ENCODE measurements around the gene PCSK6. TPM values are rescaled to one million over a fixed set of nuclear protein-coding genes. Genes with fewer than 3 reads are reported as not detected.

Gene PCSK6
- total and polyA plus RNA-seq, 2 experiments from 2014 or later = 0.38 TPM; not detected in 1

- H4K20me1 ChIP-seq (ENCODE audit: insufficient read depth) = no peaks in the 10 kb centered on the region
- H3K79me2 ChIP-seq (ENCODE audit: insufficient read depth) = no peaks in the 10 kb centered on the region
- no peaks in the 10 kb centered on the region for H3K4me1 ChIP-seq (ENCODE audit: insufficient read depth)
- H3K9me2 ChIP-seq (ENCODE audit: insufficient read depth) = no peaks in the 10 kb centered on the region
- H2AFZ ChIP-seq = no peak overlapping the region
- H3K9ac ChIP-seq = no peak overlapping the region
- no peaks in the 10 kb centered on the region for H3K27me3 ChIP-seq (replicated peaks; ENCODE audit: insufficient read depth)
- no peaks in the 10 kb centered on the region for H3F3A ChIP-seq (ENCODE audit: insufficient read depth)
- H3K9me3 ChIP-seq (ENCODE audit: low read depth) = no peaks in the 10 kb centered on the region
- H3K36me3 ChIP-seq (ENCODE audit: low read depth) = no peaks in the 10 kb centered on the region
- WGBS, 2 experiments (ENCODE audit: low coverage in 1 of 2, low lambda C conversion rate in 2 of 2, missing lambda C conversion rate in 2 of 2) = 30 to 31% methylated on average over 4 of the region's 4 CpGs
- in situ Hi-C loops (cut with MboI) = no loop called here
- H3K4me2 ChIP-seq (ENCODE audit: unreplicated experiment) = no peak overlapping the region
- no peak overlapping the region for H3K4me3 ChIP-seq
- DNase-seq = no peak
- TF ChIP-seq EZH2 (IDR thresholded peaks at IDR 0.05; ENCODE audit: insufficient read depth, poor library complexity, severe bottlenecking) = no peak
- TF ChIP-seq EZH2phosphoT487 (IDR thresholded peaks at IDR 0.05; ENCODE audit: insufficient read depth, low read depth) = no peak
- H3K27ac ChIP-seq = no peak overlapping the region
These were observed 186.1 kb downstream of the PCSK6 start for GRCh38 chr15:101303408-101303807.

- peaks cover 31% of the 10 kb centered on the region for H3K4me1 ChIP-seq (ENCODE audit: insufficient read depth)
- peak overlapping the region; percentile 85 for H2AFZ ChIP-seq
- 58 to 59% methylated on average over 9 of the region's 9 CpGs for WGBS, 2 experiments (ENCODE audit: low coverage in 1 of 2, low lambda C conversion rate in 2 of 2, missing lambda C conversion rate in 2 of 2)
- no peaks in the 10 kb centered on the region for H3K27me3 ChIP-seq (replicated peaks; ENCODE audit: insufficient read depth)
- peak; percentile 79 for DNase-seq
- in situ Hi-C loops (cut with MboI) = loop anchor here (5.0 kb wide), 1 partner anchor 346 kb away; no protein-coding TSS in a partner anchor
- peaks cover 5% of the 10 kb centered on the region; the same call in 1 of the 2 replicates for H4K20me1 ChIP-seq (ENCODE audit: insufficient read depth)
- H3K9me3 ChIP-seq (ENCODE audit: low read depth) = no peaks in the 10 kb centered on the region
- H3F3A ChIP-seq (ENCODE audit: insufficient read depth) = peaks cover 31% of the 10 kb centered on the region
- 0 out of 2 replicates have a peak, but pooled peaks cover under 1% of the 10 kb centered on the region for H3K36me3 ChIP-seq (ENCODE audit: low read depth)
- peak overlapping the region; percentile 88 for H3K9ac ChIP-seq
- TF ChIP-seq EZH2phosphoT487 (IDR thresholded peaks at IDR 0.05; ENCODE audit: insufficient read depth, low read depth) (no peak), EZH2 (IDR thresholded peaks at IDR 0.05; ENCODE audit: insufficient read depth, poor library complexity, severe bottlenecking) (no peak)
- peaks cover 28% of the 10 kb centered on the region for H3K79me2 ChIP-seq (ENCODE audit: insufficient read depth)
- H3K27ac ChIP-seq = peak overlapping the region; percentile 85
- no peaks in the 10 kb centered on the region for H3K9me2 ChIP-seq (ENCODE audit: insufficient read depth)
- peak overlapping the region; percentile 76 for H3K4me2 ChIP-seq (ENCODE audit: unreplicated experiment)
- H3K4me3 ChIP-seq = peak overlapping the region; percentile 92
These were observed 192.8 kb downstream of the PCSK6 start for GRCh38 chr15:101296418-101297405.

- peaks cover 7% of the 10 kb centered on the region; the same call in 1 of the 2 replicates for H3K36me3 ChIP-seq (ENCODE audit: low read depth)
- peak overlapping the region; percentile 85 for H2AFZ ChIP-seq
- peak; percentile 54 for DNase-seq
These were observed 193.8 kb downstream of the PCSK6 start for GRCh38 chr15:101295607-101296161.

More at GRCh38 chr15:101295607-101296161, 193.8 kb downstream of the PCSK6 start:
- WGBS, 2 experiments (ENCODE audit: low coverage in 1 of 2, low lambda C conversion rate in 2 of 2, missing lambda C conversion rate in 2 of 2) = 2% methylated on average over 20 of the region's 20 CpGs
- Histone ChIP-seq H3K27me3 (replicated peaks; ENCODE audit: insufficient read depth) (no peaks in the 10 kb centered on the region), H3F3A (ENCODE audit: insufficient read depth) (peaks cover 31% of the 10 kb centered on the region), H4K20me1 (ENCODE audit: insufficient read depth) (peaks cover 5% of the 10 kb centered on the region; the same call in 1 of the 2 replicates), H3K4me3 (peak overlapping the region; percentile 92), H3K9ac (peak overlapping the region; percentile 88), H3K27ac (peak overlapping the region; percentile 85), H3K4me2 (ENCODE audit: unreplicated experiment) (peak overlapping the region; percentile 76), H3K9me3 (ENCODE audit: low read depth) (no peaks in the 10 kb centered on the region), H3K79me2 (ENCODE audit: insufficient read depth) (peaks cover 38% of the 10 kb centered on the region), H3K9me2 (ENCODE audit: insufficient read depth) (no peaks in the 10 kb centered on the region), H3K4me1 (ENCODE audit: insufficient read depth) (peaks cover 31% of the 10 kb centered on the region)
- in situ Hi-C loops (cut with MboI) = loop anchor here (5.0 kb wide), 1 partner anchor 347 kb away; no protein-coding TSS in a partner anchor
- TF ChIP-seq EZH2phosphoT487 (IDR thresholded peaks at IDR 0.05; ENCODE audit: insufficient read depth, low read depth) (no peak), EZH2 (IDR thresholded peaks at IDR 0.05; ENCODE audit: insufficient read depth, poor library complexity, severe bottlenecking) (no peak)
